Right renal pelvis (tissue), 4 donors: ENCODE results near the gene PPM1A. TPM values are rescaled to one million over a fixed set of nuclear protein-coding genes. Genes with fewer than 3 reads are reported as not detected.

Experiments used
- DNase-seq, 4 donors: peaks; one replicate each; pipeline ENCODE4 v3.0.0-alpha.2; 2013; ENCODE audit warnings: low read depth in 4 of 4, low spot score in 3 of 4, missing footprints in 1 of 4
- polyA plus RNA-seq, 4 donors: library from polyadenylated mRNA; unstranded; fragments of 120-200 nt; gene quantifications; one replicate each; pipeline ENCODE4 v1.2.1, GENCODE V29; 2013; ENCODE audit not compliant: insufficient read length in 4 of 4

Gene PPM1A
- 10 to 100 TPM; 66.1 to 89.3 (median 82.6) TPM for polyA plus RNA-seq

- peak; percentile 85 to 96 (median 88) for DNase-seq
These were observed at the start of gene PPM1A for GRCh38 chr14:60248697-60249318. Gene PPM1A (plus strand): TSS chr14:60249221. CDS start chr14:60282704, 33,483 bp downstream.

- no peak for DNase-seq
These were observed 49.7 kb upstream of the PPM1A start for GRCh38 chr14:60199321-60199720.

DNA sequence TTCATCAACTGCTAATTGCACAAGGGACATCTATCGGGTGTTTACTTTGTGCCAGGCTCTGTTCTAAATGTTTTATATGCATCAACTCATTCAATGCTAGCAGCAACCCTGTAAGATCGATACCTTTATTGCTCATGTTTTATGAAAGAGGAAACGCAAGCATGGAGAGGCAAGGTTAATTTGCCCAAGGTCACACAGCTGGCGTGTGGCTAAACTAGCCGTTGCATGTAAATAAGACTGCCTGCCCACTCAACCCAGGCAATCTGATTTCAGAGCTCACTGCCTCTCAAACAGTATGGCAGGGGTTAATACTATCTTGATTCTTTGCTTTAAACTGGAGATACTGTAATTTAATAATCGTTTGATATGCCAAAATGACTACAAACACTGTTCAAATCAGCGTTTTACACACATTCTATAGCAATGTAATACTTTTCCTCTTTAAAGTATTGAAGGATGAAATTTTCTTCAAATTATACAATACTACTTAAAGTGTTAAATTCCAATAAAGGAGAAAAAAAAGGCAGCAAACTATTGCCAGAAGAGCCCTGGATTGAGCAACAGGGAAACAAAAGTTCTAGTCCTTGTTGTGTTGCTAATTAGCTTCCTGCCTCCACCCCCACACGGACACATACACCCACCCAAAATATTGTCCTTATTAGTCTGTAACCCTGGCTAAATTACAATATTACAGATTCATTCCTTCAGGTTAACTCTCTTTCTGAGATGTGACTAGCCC lies 44.7 kb upstream of the PPM1A start:
- DNase-seq, result no peak

DNA sequence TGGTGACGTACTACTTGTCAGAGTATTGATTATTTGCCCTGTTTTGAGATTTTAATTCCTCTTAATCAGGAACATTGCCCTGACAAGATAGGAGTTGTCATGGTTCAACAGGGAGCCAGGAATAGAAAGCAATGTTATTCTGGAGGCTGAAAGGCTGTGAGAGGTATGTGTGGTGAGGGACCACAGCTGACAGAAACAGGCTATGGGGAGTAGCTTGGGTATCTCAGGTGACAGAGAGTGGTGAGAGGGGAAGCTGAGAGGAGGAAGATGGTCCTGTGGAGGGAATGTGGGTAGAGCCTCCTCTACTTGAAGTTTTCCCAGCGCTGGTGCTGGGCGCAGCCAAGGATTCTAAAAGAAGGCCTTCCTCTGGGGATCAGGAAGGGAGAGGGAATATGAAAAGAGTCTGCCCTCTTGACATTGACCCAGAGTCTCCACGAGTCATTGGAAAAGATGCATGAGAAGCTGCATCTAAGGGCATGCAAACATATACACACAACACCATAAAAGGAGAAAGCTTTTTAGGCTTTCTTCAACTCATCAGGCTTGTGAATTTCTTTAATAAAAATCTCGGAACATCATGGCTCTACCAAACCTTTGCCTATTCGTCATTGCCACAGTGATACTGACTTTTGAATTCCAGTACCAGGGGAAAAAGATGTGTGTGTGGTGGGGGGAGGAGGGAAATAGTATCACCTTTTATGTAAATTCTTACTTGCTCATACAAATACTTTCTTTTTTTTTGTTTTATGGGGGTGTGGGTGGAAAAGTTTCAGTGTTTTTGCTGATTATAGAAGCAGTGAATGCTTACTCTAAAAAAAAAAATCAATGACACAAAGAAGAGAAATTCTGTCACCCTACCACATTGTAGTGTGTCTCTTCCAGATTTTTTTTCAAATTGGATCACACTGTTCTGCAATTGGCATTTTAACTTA lies 43.9 kb upstream of the PPM1A start:
- DNase-seq, result no peak

DNA sequence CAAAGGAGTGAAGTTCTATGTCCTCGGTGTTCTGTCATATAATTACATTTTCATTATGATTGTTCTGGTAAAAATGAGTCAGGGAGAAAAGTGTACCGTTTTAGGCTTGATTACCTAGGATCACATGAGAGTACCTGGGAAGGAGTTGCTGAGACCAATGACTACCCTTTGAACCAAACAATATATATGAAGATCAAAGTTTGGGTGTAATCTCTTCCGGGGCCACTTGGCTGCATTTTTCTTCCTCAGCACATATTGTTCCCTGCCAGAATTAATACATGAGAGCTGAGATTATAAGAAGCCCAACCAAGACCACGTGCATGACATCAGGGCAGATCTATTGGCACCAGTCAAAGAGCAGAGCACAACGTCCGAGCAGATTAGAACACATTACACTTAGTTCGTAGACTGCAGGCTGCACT lies 42.8 kb upstream of the PPM1A start:
- no peak for DNase-seq

DNA sequence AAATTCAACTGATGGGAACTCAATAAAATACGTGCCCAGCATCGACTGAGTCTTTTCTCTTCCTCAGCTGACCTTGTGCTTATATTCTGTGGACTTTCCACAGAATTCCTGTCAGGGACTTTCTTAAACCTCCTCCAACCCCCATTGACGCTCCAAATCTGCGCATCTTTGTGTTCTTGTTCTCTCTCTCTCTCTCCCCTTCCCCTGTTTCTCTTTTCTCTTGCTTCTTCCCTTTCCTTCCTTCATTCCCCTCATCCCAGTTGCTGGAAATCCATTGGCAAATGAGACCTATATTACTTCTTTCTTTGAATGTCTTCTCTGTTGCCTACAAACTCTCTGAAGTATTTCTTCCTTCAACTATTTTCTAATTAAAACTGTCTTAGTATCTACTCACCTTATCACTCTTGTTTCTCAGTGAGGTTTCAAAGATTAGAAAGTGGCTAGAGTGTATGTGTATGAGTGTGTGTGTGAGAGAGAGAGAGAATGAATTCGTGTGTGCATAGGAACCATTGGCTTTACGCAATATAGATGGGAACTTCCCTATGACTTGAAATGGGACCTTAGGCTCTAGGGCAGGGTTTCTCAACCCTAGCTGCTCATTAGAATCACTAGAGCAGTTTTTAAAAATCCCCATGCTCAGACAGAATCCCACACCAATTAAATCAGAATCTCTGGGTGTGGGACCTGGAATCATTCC lies 42.0 kb upstream of the PPM1A start:
- no peak for DNase-seq

DNA sequence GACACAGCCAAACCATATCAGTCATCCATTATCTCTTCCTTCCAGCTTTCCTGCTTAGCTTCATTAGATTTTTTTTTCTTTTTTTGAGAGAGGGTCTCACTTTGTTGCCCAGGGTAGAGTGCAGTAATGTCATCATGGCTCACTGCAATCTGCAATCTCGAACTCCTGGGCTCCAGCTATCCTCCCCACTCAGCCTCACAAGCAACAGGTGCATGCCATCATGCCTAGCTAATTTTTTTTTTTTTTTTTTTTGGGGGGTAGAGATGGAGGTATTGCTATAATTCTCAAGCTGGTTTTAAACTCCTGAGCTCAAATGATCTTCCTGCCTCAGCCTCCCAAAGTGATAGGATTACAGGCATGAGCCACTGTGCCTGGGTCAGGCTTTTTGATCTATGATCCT lies 38.3 kb upstream of the PPM1A start:
- no peak for DNase-seq

- no peak for DNase-seq
These were observed 37.9 kb upstream of the PPM1A start for GRCh38 chr14:60211153-60211552.

GRCh38 chr14:60212503-60213371 lies 36.3 kb upstream of the PPM1A start:
- DNase-seq, result no peak

DNA sequence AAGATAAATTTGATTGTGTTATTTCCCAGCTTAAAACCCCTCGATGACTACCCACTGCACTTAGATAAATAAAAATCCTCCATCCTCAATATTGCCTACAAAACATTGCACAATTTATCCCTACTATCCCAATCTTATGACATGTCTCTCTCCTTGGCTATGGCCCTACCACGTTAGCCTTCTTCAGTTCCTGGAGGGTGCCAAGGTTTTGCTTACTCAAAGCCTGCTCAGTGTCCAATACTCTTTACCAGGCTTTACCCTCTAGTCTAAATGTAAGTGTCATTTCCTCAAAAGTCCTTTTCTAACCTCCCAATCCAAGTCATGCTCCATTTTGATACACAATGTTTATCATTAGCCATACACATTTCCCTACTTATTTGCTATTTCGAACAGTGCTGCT lies 35.0 kb upstream of the PPM1A start:
- DNase-seq, result no peak

DNA sequence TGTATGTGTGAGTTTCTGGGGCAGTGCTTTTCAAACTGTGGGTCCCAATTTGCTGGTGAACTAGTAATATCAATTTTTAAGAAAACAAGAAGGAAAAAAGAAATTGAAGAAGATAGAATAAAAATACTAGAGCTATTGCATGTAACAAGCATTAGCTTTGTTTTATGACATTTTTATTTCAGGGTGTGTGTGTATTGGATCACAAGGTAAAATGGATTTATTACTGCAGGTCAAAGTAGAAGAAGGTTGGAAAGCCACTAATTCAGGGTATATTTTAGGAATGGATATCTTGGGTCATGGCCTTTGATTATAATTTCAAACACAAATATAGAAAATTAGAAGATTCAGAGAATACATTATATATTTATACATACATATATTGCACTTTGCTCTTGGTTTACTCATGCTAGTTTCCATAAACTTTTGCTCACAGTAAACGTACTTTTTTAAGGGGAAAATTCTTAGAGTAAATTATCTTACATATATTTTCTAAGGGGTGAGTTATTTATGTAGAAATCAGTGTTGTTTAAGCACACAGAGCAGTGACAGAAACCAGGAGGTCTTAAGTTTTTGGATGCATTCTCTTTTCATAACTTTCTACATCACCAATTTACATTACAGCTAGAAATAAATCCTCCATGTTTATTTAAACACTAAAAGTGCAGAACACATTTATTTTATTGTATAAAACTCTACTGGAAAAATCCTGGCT lies 34.5 kb upstream of the PPM1A start:
- no peak for DNase-seq

DNA sequence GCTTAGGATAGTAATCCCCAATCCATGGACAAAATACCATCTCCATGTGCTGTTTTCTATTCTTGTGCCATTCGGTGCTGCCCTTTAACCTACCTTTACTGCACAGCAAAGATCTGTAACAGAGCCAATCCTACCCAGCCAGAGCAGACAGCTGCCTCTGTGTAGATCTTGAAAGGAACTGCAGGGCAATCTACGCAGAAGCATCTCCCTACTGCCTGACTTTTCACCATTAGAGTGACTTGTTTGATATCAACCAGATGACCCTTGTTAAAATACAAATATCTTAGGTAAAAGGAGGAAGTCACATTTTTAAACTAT lies 33.9 kb upstream of the PPM1A start:
- no peak for DNase-seq

GRCh38 chr14:60215520-60216420 lies 33.3 kb upstream of the PPM1A start:
- no peak for DNase-seq

DNA sequence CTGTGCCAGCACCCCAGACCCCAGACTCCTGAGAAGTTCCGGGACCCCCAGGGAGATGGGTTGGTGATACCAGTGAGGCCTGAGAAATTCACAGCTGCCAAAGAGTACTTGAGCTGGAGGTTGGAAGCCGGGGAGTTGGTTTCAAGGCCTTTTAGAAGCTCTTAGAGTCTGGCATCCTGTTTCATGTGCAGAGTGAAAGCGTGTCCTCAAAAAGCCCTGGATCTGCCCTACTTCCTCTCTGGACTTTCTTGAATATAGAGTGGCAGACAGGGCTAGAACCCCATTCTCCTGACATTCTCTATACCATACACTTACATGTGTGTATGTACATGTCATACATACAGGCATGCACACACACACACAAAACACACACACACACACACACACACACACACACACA lies 31.3 kb upstream of the PPM1A start:
- DNase-seq, result no peak

DNA sequence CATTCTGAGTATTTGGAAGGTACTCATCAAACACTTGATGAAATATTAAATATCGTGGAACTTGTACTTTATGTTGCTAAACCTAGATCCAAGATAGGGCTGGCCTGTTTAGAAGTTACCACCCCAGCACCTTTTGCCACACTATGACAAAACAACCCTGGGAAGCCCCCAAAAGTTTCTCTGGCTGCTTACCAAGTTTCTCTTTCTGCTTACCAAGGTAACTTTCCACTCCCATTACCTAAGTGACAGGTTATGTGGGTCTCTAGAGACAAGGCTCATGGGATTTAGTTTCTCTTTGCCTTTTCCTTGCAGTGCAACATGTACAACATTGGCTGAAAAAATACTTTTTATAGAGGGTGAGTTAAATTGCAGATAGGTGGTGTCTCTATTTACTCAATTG lies 28.9 kb upstream of the PPM1A start:
- no peak for DNase-seq

GRCh38 chr14:60220917-60221316 lies 28.1 kb upstream of the PPM1A start:
- DNase-seq, result no peak

GRCh38 chr14:60221457-60221856 lies 27.6 kb upstream of the PPM1A start:
- DNase-seq, result no peak

DNA sequence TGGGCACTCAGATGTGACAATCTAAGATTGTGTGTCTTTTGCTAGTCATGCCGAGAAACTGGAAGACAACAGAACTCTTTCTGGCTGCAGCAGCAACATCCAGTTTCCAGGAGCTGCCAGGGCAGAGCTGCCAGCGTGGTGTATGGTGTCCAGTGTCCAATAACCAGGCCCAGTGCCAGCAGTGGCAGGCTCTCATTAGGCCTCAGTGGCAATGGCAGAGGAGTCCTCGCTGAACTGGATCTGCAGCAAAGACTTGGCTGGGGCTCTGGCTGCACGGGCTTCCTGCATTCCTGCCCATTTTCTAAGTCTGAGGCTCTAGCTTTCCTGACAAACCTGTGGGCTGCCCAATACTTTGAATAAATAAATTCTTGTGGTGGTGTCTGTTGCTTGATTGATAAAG lies 26.2 kb upstream of the PPM1A start:
- no peak for DNase-seq
